SU-DHL-6 (cell line): Measurements from ENCODE around the gene RELCH.

ENCODE experiments used
- CTCF ChIP-seq: fragments of 200-600 bp; sonication (generic); IDR thresholded peaks from one replicate; pipeline ENCODE4 v1.5.1; 2017; ENCODE audit warnings: antibody characterized with exemption, mild to moderate bottlenecking, low read length, moderate library complexity; ENCODE audit not compliant: insufficient read depth, poor library complexity, severe bottlenecking
- EZH2phosphoT487 ChIP-seq: fragments of 200-600 bp; sonication (generic), shearing (Covaris generic); conservative IDR thresholded peaks from 2 replicates; pipeline ENCODE4 v1.6.1; 2018; ENCODE audit warnings: mild to moderate bottlenecking, antibody characterized with exemption, low read length, moderate library complexity, mixed read lengths

- no peak for TF ChIP-seq EZH2phosphoT487
- no peak for TF ChIP-seq CTCF
Measured at GRCh38 chr18:62200121-62200914, 13.3 kb downstream of the RELCH start.
